ENCODE measurements around the gene EIF1AD. TPM values are rescaled to one million over a fixed set of nuclear protein-coding genes. Genes with fewer than 3 reads are reported as not detected.

Gene EIF1AD
- total and polyA plus RNA-seq, 3 donors from 2014 or later: 42.5 to 46.5 (median 43.2) TPM

DNA sequence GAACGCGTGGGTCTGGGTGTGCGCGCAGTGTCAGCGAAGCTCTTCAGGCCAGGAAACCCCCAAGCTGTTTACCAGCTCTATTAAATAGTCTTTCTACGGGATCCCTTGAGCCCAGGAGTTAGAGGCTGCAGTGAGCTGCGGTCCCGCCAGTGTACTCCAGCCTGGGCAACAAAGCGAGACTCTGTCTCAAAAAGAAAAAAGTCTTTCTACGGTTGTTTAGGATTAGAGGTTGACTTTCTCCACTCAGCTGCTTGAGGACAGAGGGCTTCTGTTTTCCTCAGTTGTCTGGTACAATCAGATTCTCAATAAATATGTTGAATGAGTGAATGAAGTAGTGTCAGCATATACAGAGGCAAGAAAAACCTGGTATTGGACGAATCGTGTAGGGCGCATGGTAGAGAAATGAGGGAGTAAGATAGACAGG, 39.8 kb downstream of the EIF1AD start:
- no peak for TF ChIP-seq POLR2A (IDR thresholded peaks at IDR 0.05)
- TF ChIP-seq, protein P1, sequence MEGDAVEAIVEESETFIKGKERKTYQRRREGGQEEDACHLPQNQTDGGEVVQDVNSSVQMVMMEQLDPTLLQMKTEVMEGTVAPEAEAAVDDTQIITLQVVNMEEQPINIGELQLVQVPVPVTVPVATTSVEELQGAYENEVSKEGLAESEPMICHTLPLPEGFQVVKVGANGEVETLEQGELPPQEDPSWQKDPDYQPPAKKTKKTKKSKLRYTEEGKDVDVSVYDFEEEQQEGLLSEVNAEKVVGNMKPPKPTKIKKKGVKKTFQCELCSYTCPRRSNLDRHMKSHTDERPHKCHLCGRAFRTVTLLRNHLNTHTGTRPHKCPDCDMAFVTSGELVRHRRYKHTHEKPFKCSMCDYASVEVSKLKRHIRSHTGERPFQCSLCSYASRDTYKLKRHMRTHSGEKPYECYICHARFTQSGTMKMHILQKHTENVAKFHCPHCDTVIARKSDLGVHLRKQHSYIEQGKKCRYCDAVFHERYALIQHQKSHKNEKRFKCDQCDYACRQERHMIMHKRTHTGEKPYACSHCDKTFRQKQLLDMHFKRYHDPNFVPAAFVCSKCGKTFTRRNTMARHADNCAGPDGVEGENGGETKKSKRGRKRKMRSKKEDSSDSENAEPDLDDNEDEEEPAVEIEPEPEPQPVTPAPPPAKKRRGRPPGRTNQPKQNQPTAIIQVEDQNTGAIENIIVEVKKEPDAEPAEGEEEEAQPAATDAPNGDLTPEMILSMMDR (IDR thresholded peaks at IDR 0.05): no peak
- WGBS, 2 donors: 1 to 6% methylated on average over 8 to 11 of the region's 13 CpGs
- Histone ChIP-seq H3K27me3 (no peaks in the 10 kb centered on the region), H3K9me3 (no peaks in the 10 kb centered on the region), H3K4me3 (peak overlapping the region; percentile 96 to 99), H3K27ac (peak overlapping the region; percentile 73 to 88), H3K4me1 (peaks cover 19% of the 10 kb centered on the region), H3K36me3 (ENCODE audit: low read depth, missing control alignments) (no peaks in the 10 kb centered on the region)
- intact Hi-C loops (cut with DNase I; ENCODE audit: low total_unique reads): no loop called here
- no peak for DNase-seq

DNA sequence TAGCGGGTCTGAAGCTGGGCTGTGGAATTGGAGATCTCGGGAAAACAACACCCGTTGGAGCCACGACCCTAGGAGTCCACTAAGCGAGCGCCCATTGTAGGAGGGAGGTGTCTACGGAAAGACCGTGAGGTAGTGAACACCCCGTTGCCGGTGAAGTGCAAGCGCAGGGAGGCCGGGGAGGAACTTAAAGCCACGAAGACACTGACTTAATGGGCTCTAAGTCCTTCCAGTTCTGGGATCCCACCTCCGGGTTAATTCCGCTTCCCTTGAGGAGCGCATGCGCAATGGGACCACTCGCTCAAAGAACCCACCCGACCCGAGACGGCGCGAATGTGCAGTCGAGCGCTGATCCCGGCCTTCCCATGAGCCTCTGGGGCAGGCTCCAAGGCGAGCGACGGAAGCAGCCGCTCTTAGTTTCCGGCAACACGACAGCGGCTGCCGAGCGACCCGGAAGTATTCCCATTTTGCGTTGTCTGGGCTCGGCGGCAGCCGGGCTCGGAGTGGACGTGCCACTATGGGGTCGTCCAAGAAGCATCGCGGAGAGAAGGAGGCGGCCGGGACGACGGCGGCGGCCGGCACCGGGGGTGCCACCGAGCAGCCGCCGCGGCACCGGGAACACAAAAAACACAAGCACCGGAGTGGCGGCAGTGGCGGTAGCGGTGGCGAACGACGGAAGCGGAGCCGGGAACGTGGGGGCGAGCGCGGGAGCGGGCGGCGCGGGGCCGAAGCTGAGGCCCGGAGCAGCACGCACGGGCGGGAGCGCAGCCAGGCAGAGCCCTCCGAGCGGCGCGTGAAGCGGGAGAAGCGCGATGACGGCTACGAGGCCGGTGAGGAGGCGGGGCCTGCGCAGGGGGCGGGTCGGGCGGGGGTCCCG, 40.5 kb downstream of the EIF1AD start, which contains the start of gene SART1:
Gene SART1, plus strand, starts transcription at position 468 of the 874 bp plus-strand sequence. Its CDS starts 47 bp downstream, at position 515.
- TF ChIP-seq, protein P1 (IDR thresholded peaks at IDR 0.05): peak in 1 of 3 experiments; percentile 16
- TF ChIP-seq POLR2A (IDR thresholded peaks at IDR 0.05): peak; percentile 18
- intact Hi-C loops (cut with DNase I; ENCODE audit: low total_unique reads): no loop called here
- peak; percentile 99 for DNase-seq
- Histone ChIP-seq H3K4me1 (peaks cover 19% of the 10 kb centered on the region), H3K36me3 (ENCODE audit: low read depth, missing control alignments) (no peaks in the 10 kb centered on the region), H3K9me3 (no peaks in the 10 kb centered on the region), H3K27me3 (no peaks in the 10 kb centered on the region), H3K4me3 (peak within 1 kb of the TSS; percentile 96 to 99), H3K27ac (peak within 1 kb of the TSS; percentile 73 to 88)
- 0% methylated on average over 19 to 71 of the region's 97 CpGs for WGBS, 2 donors

DNA sequence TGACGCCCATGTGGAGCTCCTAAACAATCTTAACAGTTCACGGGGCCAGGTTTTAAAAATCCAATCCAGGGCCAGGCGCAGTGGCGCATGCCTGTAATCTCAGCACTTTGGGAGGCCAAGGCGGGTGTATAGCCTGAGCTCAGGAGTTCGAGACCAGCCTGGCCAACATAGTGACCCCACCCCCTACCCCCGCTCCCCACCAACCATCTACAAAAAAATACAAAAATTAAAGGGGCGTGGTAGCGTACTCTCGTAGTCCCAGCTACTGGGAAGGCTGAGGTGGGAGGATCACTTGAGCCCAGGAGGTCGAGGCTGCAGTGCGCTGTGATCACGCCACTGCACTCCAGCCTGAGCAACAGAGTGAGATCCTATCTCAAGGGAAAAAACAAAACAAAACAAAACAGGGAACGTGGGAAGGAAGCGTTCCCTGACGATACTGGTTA, 41.1 kb downstream of the EIF1AD start:
- H3K4me3 ChIP-seq: peak overlapping the region; percentile 96 to 99
- intact Hi-C loops (cut with DNase I; ENCODE audit: low total_unique reads): no loop called here
- no peaks in the 10 kb centered on the region for H3K9me3 ChIP-seq
- H3K27me3 ChIP-seq: no peaks in the 10 kb centered on the region
- no peak for DNase-seq
- no peak for TF ChIP-seq POLR2A (IDR thresholded peaks at IDR 0.05)
- TF ChIP-seq, protein P1 (IDR thresholded peaks at IDR 0.05): no peak
- H3K4me1 ChIP-seq: peaks cover 19% of the 10 kb centered on the region
- 22 to 35% methylated on average over 16 of the region's 16 CpGs for WGBS, 2 donors
- peak overlapping the region; percentile 73 to 88 for H3K27ac ChIP-seq
- H3K36me3 ChIP-seq (ENCODE audit: low read depth, missing control alignments): no peaks in the 10 kb centered on the region

DNA sequence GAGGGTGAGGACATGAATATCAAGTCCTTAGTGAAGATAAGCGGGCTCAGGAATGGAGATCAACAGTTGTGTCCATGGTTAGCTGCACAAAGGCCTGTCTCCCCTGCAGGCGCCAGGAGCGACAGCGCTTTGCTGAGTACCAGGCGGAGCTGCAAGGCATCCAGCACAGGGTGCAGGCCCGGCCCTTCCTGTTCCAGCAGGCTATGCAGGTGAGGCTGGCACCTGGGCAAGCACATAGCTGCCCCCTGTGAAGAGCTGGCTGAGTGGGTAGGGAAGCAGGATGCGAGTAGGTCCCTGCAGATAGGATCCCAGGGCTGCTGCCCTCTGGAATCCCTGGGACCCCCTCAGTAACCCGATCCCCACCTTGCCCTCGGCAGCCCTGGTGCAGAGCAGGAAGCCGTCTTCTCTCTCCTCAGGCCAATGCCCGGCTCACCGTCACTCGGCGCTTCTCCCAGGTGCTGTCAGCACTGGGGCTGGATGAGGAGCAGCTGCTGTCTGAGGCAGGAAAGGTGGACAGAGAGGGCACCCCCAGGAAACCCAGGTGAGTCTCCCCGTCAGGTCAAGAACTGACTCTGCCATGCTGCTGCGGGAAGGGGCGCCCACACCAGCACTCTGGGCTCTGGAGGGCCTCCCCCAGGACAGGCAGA, 43.1 kb downstream of the EIF1AD start:
- Histone ChIP-seq H3K27me3 (no peaks in the 10 kb centered on the region), H3K27ac (no peak overlapping the region), H3K36me3 (ENCODE audit: low read depth, missing control alignments) (no peaks in the 10 kb centered on the region), H3K4me1 (peaks cover 18% of the 10 kb centered on the region), H3K4me3 (no peak overlapping the region), H3K9me3 (no peaks in the 10 kb centered on the region)
- no peak for DNase-seq
- TF ChIP-seq, protein P1 (IDR thresholded peaks at IDR 0.05): no peak
- TF ChIP-seq POLR2A (IDR thresholded peaks at IDR 0.05): no peak
- WGBS, 2 donors: 75 to 79% methylated on average over 12 to 17 of the region's 17 CpGs
- intact Hi-C loops (cut with DNase I; ENCODE audit: low total_unique reads): no loop called here
